C1 segment of cervical spinal cord (tissue), 14 donors: ENCODE data around the gene SRRM5.
"Not testable (repeated sequence)": the region's sequence is repeated elsewhere in the genome, so short reads cannot be mapped to it uniquely, and the experiment has no call there.

ENCODE experiments used
- DNase-seq, 14 donors: peaks; one replicate each; lab custom pipeline; 2025; lab: John Stamatoyannopoulos, UW

SRRM5 gene

GRCh38 chr19:43611788-43612187, at the start of gene SRRM5:
TSS of gene SRRM5 (plus strand) at chr19:43612088. CDS start at chr19:43612122, 34 bp downstream.
- DNase-seq = no peak

DNA sequence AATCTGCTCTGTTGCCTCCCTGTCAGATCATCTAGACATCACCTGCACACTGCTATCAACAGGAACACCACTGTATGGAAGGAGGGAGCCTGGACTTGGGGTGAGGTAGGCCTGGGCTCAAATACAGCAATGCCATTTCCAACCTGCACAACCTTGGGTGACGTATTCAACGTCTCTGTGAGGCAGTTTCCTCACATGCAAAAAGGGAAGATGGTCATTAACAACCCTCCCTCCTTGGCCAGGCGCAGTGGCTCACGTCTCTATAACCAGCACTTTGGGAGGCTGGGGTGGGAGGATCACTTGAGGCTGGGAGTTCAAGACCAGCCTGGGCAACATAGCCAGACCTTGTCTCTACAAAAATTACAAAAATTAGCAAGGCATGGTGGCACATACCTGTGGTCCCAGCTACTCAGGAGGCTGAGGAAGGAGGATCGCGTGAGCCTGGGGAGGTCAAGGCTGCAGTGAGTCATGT, 49.6 kb upstream of the SRRM5 start:
- no peak for DNase-seq

GRCh38 chr19:43562698-43563241, 49.1 kb upstream of the SRRM5 start:
- peak in 10 of 14 donors; percentile 1 to 91 (median 41) for DNase-seq

DNA sequence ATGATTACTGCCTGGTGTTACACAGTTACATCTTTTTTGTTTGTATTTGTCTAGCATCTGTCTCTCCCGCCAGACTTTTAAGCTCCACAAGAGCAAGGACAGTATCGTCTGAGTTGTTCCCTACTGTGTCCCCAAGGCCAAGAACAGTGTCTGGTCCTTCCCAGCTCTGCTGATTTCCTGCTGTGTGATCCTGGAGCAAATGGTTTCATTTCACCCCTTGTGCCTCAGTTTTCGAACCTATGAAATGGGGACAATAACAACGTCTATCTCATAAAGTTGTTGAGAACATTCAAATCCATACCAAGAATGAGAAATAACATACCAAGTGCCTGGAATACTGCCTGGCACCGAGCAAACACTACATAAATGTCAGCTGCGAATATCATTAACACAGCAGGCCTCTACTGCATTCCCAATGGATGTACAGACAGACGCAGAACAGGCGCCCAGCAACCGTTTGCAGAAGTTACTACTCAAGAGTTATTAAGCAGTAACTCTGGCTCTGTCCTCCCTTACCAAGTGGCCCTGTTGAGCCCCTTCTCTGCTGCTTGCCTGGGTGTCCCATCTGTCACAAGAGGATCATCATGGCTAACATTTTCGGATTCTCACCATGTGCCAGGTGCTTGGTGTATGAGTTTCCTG, 48.0 kb upstream of the SRRM5 start:
- DNase-seq = no peak

DNA sequence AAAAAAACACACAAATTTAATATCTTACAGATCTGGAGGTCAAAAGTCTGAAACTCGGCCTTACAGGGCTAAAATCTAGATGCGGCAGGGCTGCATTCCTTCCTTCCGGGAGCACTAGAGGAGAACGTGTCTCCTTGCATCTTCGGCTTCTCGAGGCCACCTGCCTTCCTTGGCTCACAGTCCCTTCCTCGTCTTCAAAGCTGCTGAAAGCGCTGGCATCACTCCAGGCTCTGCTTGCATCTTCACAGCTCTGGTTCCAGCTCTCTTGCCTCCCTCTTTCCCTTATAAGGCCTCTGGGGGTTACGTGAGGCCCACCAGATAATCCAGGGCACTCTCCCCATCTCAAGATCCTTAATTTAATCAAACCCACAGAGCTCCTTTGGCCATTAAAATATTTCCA, 47.1 kb upstream of the SRRM5 start:
- DNase-seq = peak in 1 of 14 donors; percentile 67

DNA sequence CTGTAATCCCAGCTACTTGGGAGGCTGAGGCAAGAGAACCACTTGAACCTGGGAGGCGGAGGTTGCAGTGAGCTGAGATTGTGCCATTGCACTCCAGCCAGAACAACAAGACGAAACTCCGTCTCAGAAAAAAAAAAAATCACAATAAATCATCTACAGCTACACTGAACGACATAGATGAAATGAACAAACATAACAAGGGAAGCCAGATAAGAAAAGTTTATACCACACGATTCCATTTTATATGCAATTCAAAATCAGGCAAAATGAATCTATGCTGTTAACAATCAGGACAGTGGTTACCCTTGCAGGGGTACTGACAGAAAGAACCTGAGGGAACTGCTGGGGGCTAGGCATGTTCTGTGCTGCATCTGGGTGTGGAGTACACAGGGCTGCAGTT, 42.2 kb upstream of the SRRM5 start:
- DNase-seq = no peak

DNA sequence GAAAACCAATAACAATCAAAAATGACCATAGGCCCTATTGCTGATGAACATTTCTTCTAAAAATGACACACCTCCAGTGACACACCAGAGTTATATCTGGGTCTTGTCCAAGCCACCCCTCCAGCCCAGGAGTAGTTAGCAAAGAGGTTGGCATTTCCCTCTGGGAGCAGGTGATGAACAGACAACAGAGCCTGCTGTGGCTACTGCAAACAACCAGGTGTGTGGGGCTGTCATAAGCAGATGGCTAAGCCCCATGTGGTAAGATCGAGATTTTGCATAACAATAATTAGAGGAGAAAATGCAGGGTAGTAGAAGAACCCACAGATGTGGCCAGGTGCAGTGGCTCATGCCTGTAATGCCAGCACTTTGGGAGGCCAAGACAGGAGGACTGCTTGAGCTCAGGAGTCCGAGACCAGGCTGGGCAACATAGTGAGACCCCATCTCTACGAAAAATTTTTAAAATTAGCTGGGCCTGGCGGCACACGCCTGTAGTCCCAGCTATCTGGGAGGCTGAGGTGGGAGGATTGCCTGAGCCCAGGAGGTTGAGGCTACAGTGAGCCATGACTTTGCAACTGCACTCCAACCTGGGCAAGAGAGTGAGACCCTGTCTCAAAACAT, 41.6 kb upstream of the SRRM5 start:
- DNase-seq = no peak

DNA sequence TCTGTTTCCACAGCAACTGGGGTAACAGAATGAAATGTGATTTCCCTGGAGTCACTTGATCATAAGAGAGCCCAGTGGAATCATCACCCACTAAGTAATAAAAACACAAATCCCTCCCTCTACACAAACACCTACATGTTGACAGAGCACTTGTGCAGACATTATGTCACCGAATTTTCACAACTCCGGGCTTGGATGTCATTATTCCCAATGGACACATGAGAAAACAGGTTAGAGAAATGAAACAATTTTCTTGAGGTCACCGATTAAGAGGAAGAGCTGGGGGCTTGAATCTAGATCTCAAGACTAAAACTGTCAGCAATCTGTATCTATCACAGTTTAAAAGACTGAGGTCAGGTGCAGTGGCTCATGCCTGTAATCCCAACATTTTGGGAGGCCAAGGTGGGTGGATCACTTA, 39.7 kb upstream of the SRRM5 start:
- DNase-seq = no peak

GRCh38 chr19:43574424-43575155, 37.3 kb upstream of the SRRM5 start:
- DNase-seq = no peak

DNA sequence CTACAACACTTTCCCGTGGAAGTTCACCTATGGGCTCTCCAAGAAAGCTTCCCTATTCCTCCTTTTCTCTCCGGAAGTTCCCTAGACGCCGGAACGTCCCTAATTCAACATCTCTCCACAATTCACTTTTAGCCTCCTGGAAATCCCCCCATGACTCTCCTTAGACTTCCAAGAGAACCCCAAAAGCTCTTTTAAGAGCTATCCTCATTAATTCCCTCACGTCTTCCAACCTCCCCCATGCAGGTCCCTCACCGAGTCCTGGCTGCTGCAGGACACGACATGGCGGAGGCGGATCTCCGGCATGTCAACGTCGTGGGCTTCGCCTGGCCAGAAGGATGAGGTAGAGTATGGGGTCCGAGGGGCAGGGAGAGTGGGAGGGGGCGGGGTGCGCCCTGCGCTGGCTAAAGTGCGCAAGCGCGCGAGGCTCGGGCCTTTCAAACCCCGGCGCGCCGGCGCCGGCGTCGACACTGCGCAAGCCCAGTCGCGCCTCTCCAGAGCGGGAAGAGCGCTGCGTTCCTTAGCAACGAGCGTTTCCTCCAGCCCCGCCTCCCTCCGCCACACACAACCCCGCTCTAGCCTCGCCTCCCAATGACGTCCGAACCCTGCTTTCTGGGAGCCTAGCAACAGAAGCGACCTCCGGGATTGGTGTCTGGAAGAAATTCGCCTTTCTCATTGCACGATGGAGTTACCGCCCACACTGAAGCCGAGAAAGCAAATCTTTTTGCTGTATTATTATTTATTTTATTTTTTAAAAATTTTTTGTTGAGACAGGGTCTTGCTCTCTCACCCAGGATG, 36.5 kb upstream of the SRRM5 start, which contains the start of the genes PINLYP and XRCC1:
PINLYP (plus strand) TSS at position 646 of the 795 bp plus-strand sequence. CDS start 1,391 bp downstream, outside the sequence.
XRCC1 (minus strand) TSS at position 372 of the 795 bp plus-strand sequence; CDS start at position 303, 69 bp downstream.
- DNase-seq = peak; percentile 53 to 97 (median 90)

DNA sequence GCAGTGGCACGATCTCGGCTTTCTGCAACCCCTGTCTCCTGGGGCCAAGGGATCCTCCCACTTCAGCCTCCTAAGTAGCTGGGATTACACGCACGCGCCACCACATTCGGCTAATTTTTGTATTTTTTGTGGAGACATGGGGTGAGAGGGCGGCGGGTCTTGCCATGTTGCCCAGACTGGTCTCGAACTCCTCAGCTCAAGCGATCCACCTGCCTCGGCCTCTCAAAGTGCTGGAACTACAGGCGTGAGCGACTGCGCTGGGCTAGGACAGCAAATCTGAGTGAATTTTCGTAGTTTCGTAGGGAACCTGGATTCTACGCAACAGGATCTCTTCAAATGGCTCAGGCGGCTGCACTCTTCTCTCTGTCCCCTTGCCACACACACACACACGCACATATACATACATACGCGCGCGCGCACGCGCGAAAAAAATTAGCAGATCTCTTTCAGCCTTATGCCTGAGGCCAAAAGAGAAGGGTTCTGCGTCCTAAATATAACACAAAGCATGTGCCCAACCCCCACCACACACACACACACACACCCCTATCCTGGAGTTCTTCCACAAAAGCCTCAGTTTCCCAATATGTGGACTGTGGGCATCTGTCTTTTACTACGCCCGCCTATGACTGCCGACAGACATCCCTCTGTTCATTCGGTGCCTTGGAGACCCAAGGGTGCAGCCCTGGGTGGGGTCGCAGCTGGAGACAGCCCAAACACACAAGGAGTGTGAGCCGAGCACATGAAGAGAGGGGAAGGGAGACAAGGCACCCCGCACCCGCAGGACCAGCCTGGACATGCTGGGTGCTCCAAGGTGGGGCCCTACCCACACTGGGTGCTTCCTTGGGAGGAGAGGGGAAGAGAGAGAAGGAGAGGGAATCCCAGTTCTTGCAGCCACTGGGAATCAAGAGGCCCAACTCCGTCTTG, 35.7 kb upstream of the SRRM5 start:
- DNase-seq = peak in 1 of 14 donors; percentile 32

DNA sequence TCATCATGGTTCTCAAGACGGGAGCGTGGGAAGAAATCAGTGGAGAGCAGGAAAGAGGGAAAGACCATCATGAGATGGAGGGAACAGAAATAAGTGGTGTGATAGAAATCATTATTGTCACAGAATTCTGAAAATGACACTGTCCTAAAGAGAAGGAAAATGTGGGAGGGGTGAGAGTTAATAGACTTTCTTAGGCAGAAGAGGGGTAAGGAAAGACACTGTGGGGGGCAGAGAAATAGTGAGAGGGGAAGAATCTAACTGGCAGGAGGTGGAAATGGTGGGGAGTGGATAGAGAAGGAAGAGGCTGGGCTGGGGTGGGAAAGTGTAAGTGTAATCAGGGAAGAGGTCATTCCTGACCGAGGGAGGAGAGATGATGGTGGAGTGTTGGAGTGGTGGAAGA, 33.1 kb upstream of the SRRM5 start:
- no peak for DNase-seq

DNA sequence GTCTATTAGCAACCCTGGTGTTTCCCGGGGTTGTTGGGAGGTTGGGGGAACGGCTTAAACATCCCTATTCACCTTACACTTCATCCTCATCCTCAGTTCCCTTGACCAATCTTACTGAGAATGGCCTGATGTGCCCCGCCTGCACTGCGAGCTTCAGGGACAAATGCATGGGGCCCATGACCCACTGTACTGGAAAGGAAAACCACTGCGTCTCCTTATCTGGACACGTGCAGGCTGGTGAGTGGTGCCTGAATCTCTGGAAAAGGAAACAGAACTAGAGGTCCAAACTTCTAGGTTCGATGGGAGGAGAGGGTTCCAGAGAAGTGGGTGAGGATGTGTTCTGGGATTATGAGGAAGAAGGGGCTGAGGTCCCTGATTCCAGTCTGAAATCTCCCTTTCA, 30.4 kb upstream of the SRRM5 start:
- no peak for DNase-seq

GRCh38 chr19:43582495-43582894, 29.4 kb upstream of the SRRM5 start:
- DNase-seq = no peak

DNA sequence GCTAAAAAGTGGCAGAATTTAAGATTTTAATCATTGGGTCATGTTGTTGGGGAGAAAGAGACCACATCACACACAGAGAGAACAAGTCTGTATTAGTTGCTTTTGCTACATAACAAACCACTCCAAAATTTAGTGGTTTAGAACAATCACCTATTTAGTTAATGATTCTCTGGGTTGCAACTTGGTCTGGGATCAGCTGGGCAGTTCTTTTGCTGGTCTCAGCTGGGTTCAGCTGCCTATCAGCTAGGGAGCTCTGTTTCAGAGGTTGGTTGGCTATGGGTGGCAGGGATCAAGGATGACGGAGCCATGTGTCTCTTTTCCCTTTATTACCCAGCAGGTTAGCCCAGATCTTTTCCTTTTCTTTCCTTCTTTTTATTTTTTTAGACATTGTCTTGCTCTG, 27.4 kb upstream of the SRRM5 start:
- no peak for DNase-seq

GRCh38 chr19:43586346-43586745, 25.5 kb upstream of the SRRM5 start:
- DNase-seq = no peak

DNA sequence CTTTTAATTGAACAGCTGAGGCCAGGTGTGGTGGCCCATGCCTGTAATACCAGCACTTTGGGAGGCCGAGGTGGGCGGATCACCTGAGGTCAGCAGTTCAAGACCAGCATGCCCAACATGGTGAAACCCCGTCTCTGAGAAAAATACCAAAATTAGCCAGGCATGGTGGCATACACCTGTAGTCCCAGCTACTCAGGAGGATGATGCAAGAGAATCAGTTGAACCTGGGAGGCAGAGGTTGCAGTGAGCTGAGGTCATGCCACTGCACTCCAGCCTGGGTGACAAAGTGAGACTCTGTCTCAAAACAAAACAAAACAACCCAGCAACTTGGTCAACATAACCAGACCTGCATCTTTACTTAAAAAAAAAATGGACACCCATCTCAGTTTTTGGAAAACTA, 24.9 kb upstream of the SRRM5 start:
- not testable (repeated sequence) for DNase-seq

DNA sequence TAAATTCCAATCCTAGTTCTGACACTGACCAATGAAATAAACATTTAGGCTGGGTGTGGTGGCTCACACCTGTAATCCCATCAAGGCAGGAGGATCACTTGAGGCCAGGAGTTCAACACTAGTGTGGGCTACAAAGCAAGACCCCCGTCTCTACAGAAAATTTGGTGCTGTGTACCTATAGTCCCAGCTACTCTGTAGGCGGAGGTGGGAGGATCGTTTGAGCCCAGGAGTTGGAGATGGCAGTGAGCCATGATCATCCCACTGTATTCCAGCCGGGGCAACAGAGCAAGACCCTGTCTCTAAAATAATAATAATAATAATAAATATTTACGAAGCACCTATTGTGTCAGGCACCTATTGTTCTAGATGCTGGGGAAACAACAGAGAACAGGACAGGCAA, 22.6 kb upstream of the SRRM5 start:
- DNase-seq = no peak

- DNase-seq = no peak
These were observed 22.2 kb upstream of the SRRM5 start for GRCh38 chr19:43589678-43590077.
